SK-N-SH treated with all-trans-retinoic acid at 6 μM for 48 hours (cell line): ENCODE measurements around the gene TNIK.

Experiments used
- ATAC-seq: fragments of 200-7000 bp; cut with Tn5 transposase; 3 replicates; pipeline ENCODE4 v1.9.1; 2020; ENCODE audit warnings: mild to moderate bottlenecking, moderate library complexity
- BACH2 ChIP-seq: fragments of 250-450 bp; sonication (Bioruptor Pico); IDR thresholded peaks from 2 replicates; pipeline ENCODE4 v1.9.0; 2021; ENCODE audit warnings: mild to moderate bottlenecking, borderline replicate concordance
- CSDC2 ChIP-seq: fragments of 250-450 bp; sonication (Bioruptor Pico); IDR thresholded peaks from 2 replicates; pipeline ENCODE4 v1.5.0; 2020; ENCODE audit warnings: mild to moderate bottlenecking, moderate library complexity
- ISL1 ChIP-seq: fragments of 250-450 bp; sonication (Bioruptor Pico); IDR thresholded peaks from 2 replicates; pipeline ENCODE4 v2.1.2; 2022; ENCODE audit warnings: mild to moderate bottlenecking, moderate library complexity
- PPARA ChIP-seq: fragments of 250-450 bp; sonication (Bioruptor Pico); IDR thresholded peaks from 2 replicates; pipeline ENCODE4 v1.5.0; 2020; ENCODE audit warnings: mild to moderate bottlenecking, borderline replicate concordance
- SNAI2 ChIP-seq: fragments of 250-450 bp; sonication (Bioruptor Pico); IDR thresholded peaks from 2 replicates; pipeline ENCODE4 v1.5.0; 2020; ENCODE audit warnings: mild to moderate bottlenecking, moderate library complexity
- TCF4 ChIP-seq: fragments of 250-450 bp; sonication (Bioruptor Pico); IDR thresholded peaks from 2 replicates; pipeline ENCODE4 v1.8.0; 2021; ENCODE audit warnings: mild to moderate bottlenecking, moderate library complexity, borderline replicate concordance
- TOX ChIP-seq: fragments of 250-450 bp; sonication (Bioruptor Pico); IDR thresholded peaks from 2 replicates; pipeline ENCODE4 v1.8.0; 2021; ENCODE audit warnings: mild to moderate bottlenecking, moderate library complexity, borderline replicate concordance
- ZFP3 ChIP-seq: fragments of 250-450 bp; sonication (Bioruptor Pico); IDR thresholded peaks from 2 replicates; pipeline ENCODE4 v1.5.0; 2020; ENCODE audit warnings: mild to moderate bottlenecking, moderate library complexity
- ZFP30 ChIP-seq: fragments of 450-650 bp; formaldehyde crosslinking; IDR thresholded peaks from 2 replicates; pipeline ENCODE4 v1.5.0; 2022; ENCODE audit warnings: mild to moderate bottlenecking, moderate library complexity
- ZNF565 ChIP-seq: fragments of 450-650 bp; formaldehyde crosslinking; conservative IDR thresholded peaks from 2 replicates; pipeline ENCODE4 v1.5.0; 2020; ENCODE audit warnings: low read depth, mild to moderate bottlenecking, moderate library complexity
- ZNF8 ChIP-seq: fragments of 450-650 bp; formaldehyde crosslinking; IDR thresholded peaks from 2 replicates; pipeline ENCODE4 v1.5.0; 2020; ENCODE audit warnings: mild to moderate bottlenecking, moderate library complexity
- TF ChIP-seq, protein P1 (sequence below): fragments of 250-450 bp; sonication (Bioruptor Pico); IDR thresholded peaks from 2 replicates; pipeline ENCODE4 v1.8.0; 2020; ENCODE audit warnings: mild to moderate bottlenecking, moderate library complexity, borderline replicate concordance
- TF ChIP-seq, protein P2 (sequence below): fragments of 250-450 bp; sonication (Bioruptor Pico); IDR thresholded peaks from 2 replicates; pipeline ENCODE4 v1.8.0; 2021; ENCODE audit warnings: low read depth, mild to moderate bottlenecking, moderate library complexity, borderline replicate concordance
- TF ChIP-seq, protein P3 (sequence below): fragments of 250-450 bp; sonication (Bioruptor Pico); IDR thresholded peaks from 2 replicates; pipeline ENCODE4 v1.5.1; 2021; ENCODE audit warnings: mild to moderate bottlenecking, moderate library complexity
- TF ChIP-seq, protein P4 (sequence below): fragments of 250-450 bp; sonication (Bioruptor Pico); IDR thresholded peaks from 2 replicates; pipeline ENCODE4 v1.5.0; 2020; ENCODE audit warnings: mild to moderate bottlenecking, moderate library complexity

TNIK gene

DNA sequence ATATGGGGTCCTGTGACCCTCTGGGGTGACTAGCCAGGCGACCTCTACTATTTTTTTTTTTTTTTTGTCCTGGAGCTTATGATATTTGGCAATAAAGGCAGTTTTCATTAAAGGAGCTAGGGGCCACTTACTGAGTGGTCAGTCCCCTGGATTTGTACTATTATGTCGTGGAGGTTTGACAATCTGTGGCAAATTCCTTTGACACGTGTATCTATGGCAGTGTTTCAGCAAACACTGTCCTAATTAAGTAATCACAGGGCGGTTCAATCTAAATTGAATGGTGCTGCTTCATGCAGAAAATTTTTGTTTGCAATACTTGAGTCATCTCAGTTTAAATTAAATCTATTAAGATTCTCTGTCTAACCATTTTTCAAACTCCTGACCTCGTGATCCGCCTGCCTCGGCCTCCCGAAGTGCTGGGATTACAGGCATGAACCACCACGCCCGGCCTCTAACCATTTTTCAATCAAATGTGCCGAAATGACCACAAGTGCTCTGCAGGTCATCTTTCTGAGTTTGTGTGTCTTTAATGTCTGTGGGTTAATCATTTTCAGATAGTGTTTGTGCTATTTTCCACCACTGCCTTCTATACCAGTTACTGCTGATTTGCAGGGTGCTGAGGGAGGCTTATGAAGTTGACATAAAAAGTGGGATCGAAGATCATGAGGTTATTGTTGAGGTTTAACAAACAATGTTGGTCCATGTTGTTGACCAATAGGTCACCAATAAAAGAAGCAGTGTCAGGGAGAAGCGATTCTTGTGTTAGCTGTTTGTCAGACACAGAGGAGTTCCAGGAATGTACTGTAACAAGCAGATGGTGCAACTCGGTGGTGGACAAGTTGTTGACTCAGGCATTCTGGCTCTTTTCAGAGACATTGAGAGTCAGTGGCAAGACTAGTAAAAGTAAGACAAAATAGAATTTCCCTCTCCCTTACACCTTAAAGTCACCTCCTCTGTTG lies 415.1 kb downstream of the TNIK start:
- TF ChIP-seq, protein P1, sequence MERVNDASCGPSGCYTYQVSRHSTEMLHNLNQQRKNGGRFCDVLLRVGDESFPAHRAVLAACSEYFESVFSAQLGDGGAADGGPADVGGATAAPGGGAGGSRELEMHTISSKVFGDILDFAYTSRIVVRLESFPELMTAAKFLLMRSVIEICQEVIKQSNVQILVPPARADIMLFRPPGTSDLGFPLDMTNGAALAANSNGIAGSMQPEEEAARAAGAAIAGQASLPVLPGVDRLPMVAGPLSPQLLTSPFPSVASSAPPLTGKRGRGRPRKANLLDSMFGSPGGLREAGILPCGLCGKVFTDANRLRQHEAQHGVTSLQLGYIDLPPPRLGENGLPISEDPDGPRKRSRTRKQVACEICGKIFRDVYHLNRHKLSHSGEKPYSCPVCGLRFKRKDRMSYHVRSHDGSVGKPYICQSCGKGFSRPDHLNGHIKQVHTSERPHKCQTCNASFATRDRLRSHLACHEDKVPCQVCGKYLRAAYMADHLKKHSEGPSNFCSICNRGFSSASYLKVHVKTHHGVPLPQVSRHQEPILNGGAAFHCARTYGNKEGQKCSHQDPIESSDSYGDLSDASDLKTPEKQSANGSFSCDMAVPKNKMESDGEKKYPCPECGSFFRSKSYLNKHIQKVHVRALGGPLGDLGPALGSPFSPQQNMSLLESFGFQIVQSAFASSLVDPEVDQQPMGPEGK, result no peak
- TF ChIP-seq ZFP3 (CRISPR knock-in tag), result no peak
- ATAC-seq, result peak; percentile 36; the same call in 1 of the 3 replicates

DNA sequence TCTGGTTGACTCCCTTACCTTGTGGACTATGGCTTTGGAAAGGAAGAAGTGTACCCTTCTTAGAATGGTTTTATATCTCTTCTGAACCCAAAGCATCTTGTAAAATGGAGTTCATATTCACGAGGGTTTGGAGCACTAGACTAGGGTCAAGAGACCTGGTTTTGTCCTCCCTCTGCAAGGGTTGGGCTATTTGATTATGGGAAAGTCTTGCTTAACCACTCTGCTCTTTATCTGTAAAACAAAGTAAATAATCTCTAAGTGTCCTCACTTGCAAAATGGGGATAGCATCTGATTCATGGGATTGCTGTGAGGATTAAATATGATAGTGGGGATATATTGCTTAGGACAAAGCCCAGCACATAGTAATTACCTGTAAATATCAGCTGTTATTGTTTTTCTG lies 415.8 kb downstream of the TNIK start:
- TF ChIP-seq, protein P1, result no peak
- TF ChIP-seq ZNF8 (CRISPR knock-in tag) (no peak), ISL1 (CRISPR knock-in tag) (no peak), PPARA (CRISPR knock-in tag) (no peak), BACH2 (CRISPR knock-in tag) (no peak), ZFP30 (CRISPR knock-in tag) (no peak), SNAI2 (no peak), ZNF565 (CRISPR knock-in tag) (no peak)
- TF ChIP-seq, protein P2, sequence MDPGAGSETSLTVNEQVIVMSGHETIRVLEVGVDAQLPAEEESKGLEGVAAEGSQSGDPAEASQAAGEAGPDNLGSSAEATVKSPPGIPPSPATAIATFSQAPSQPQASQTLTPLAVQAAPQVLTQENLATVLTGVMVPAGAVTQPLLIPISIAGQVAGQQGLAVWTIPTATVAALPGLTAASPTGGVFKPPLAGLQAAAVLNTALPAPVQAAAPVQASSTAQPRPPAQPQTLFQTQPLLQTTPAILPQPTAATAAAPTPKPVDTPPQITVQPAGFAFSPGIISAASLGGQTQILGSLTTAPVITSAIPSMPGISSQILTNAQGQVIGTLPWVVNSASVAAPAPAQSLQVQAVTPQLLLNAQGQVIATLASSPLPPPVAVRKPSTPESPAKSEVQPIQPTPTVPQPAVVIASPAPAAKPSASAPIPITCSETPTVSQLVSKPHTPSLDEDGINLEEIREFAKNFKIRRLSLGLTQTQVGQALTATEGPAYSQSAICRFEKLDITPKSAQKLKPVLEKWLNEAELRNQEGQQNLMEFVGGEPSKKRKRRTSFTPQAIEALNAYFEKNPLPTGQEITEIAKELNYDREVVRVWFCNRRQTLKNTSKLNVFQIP, result no peak
- no peak for ATAC-seq

DNA sequence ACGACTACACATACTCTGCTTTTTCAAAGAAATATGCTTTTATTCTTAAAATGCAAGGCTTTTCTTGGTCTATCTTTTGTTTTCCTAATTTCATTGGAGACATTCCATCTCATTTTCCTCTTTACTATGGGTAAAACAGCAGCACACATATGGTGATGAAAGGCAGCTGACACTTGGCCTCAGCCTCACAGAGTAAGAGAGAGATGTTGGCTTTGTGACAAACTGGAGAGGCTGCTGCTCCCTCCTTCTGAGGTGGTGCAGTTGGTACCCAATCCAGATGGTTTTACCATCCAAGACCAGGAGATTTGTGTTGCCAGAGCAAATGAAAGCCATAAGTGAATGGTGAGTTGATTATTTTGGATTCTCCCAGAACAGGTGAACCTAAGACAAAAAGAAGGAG lies 420.5 kb downstream of the TNIK start:
- ATAC-seq, result peak; percentile 55; the same call in 1 of the 3 replicates
- TF ChIP-seq ISL1 (CRISPR knock-in tag) (no peak), CSDC2 (CRISPR knock-in tag) (no peak)

DNA sequence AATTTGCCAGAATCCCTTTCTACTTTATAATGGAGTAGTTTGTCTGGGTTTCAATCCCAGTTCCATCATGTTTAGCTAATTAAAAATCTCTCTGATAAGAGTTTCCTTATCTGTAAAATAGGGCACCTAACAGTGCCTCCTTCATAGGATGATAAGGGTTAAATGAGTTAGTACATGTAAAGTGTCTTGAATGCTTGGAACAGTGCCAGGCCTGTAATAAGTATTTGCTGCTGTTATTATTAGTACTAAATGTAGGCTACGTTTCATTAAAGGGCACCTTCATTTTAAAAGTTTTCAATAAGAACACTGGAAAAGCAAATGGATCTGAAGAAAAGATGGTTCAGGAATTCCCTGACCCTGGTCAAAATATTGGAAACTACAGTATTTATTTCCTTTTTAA lies 421.9 kb downstream of the TNIK start:
- TF ChIP-seq SNAI2 (no peak), TOX (CRISPR knock-in tag) (no peak), BACH2 (CRISPR knock-in tag) (no peak), TCF4 (CRISPR knock-in tag) (no peak)
- TF ChIP-seq, protein P3, sequence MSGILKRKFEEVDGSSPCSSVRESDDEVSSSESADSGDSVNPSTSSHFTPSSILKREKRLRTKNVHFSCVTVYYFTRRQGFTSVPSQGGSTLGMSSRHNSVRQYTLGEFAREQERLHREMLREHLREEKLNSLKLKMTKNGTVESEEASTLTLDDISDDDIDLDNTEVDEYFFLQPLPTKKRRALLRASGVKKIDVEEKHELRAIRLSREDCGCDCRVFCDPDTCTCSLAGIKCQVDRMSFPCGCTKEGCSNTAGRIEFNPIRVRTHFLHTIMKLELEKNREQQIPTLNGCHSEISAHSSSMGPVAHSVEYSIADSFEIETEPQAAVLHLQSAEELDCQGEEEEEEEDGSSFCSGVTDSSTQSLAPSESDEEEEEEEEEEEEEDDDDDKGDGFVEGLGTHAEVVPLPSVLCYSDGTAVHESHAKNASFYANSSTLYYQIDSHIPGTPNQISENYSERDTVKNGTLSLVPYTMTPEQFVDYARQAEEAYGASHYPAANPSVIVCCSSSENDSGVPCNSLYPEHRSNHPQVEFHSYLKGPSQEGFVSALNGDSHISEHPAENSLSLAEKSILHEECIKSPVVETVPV, result no peak
- TF ChIP-seq, protein P4, sequence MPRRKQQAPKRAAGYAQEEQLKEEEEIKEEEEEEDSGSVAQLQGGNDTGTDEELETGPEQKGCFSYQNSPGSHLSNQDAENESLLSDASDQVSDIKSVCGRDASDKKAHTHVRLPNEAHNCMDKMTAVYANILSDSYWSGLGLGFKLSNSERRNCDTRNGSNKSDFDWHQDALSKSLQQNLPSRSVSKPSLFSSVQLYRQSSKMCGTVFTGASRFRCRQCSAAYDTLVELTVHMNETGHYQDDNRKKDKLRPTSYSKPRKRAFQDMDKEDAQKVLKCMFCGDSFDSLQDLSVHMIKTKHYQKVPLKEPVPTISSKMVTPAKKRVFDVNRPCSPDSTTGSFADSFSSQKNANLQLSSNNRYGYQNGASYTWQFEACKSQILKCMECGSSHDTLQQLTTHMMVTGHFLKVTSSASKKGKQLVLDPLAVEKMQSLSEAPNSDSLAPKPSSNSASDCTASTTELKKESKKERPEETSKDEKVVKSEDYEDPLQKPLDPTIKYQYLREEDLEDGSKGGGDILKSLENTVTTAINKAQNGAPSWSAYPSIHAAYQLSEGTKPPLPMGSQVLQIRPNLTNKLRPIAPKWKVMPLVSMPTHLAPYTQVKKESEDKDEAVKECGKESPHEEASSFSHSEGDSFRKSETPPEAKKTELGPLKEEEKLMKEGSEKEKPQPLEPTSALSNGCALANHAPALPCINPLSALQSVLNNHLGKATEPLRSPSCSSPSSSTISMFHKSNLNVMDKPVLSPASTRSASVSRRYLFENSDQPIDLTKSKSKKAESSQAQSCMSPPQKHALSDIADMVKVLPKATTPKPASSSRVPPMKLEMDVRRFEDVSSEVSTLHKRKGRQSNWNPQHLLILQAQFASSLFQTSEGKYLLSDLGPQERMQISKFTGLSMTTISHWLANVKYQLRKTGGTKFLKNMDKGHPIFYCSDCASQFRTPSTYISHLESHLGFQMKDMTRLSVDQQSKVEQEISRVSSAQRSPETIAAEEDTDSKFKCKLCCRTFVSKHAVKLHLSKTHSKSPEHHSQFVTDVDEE (CRISPR knock-in tag), result no peak
- no peak for ATAC-seq
